BJ (cell line): ENCODE data around the gene MAN2B2. TPM values are rescaled to one million over a fixed set of nuclear protein-coding genes. Genes with fewer than 3 reads are reported as not detected.

Source experiments
- CTCF ChIA-PET: fragments of 350-600 bp; formaldehyde crosslinking; extraction: SDS; loops from one replicate; lab custom pipeline; 2021; ENCODE audit warnings: antibody characterized with exemption, inconsistent platforms; lab: Yijun Ruan, JAX
- POLR2A ChIA-PET: fragments of 300-600 bp; sonication (Branson Sonifier 250); formaldehyde crosslinking; extraction: SDS; loops from one replicate; lab custom pipeline; 2021; ENCODE audit warnings: antibody characterized with exemption; lab: Charles Lee
- DNase-seq: peaks from one replicate; pipeline ENCODE4 v3.0.0-alpha.2; 2011; ENCODE audit warnings: low read depth
- H3K27me3 ChIP-seq: 2 replicates; pipeline ENCODE4 v1.6.0; 2011; ENCODE audit warnings: low read length; ENCODE audit not compliant: control insufficient read depth, insufficient read depth
- H3K36me3 ChIP-seq: 2 replicates; pipeline ENCODE4 v1.5.1; 2011; ENCODE audit warnings: low read length; ENCODE audit not compliant: control insufficient read depth, insufficient read depth
- H3K4me3 ChIP-seq: 2 replicates; pipeline ENCODE4 v1.5.1; 2011; ENCODE audit warnings: low read depth, mild to moderate bottlenecking, control low read depth, low read length
- polyA plus RNA-seq: library from polyadenylated mRNA; depleted of rRNA; stranded (reverse); fragments of >200 nt; gene quantifications from 2 replicates; pipeline ENCODE4 v1.2.3, GENCODE V29; 2011
- TF ChIP-seq, protein P1 (sequence below): IDR thresholded peaks from 2 replicates; pipeline ENCODE4 v1.5.1; 2011; ENCODE audit warnings: low read depth, mild to moderate bottlenecking, control low read depth, inconsistent platforms, low read length, moderate library complexity; ENCODE audit not compliant: insufficient read depth

Gene MAN2B2
- polyA plus RNA-seq, 1 experiment, result 43.5 TPM

DNA sequence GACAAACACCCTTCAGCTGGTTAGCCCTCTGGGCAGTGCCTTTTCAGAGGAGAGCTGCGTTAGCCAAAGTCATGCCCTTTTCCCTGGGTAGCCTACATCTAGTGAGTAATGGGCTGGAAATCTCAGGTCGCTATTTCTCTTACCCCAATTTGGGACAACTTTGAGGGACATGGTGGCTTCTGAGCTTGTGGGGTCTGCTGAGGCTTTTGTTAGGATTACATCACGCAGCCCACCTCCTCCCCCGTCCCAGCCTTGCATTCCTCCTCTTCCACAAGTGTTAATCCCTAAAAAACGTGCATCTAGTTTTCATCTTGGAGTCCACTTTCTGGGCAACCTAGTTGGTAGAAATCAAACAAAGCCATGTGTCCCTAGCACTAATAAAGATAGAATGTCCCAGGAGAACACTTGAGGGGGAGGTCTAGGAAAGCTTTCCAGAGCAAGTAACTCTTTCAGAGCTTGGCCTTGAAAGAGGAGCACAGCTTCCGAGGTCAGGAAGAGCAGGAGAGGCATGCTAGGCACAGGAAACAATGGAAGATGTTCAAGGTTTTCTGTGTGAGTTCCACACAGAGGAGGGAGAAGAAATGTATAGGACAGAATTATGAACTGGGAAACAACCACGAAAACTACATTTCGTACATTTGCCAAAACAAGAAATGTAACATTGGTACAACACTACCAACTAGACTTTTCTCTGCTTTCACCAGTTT, 68.3 kb downstream of the MAN2B2 start:
- Histone ChIP-seq H3K4me3 (no peak overlapping the region), H3K27me3 (peaks cover 3% of the 10 kb centered on the region), H3K36me3 (0 out of 2 replicates have a peak, but pooled peaks cover 4% of the 10 kb centered on the region)
- ChIA-PET POLR2A (no interaction called here), CTCF (interaction anchor here (1.3 kb wide), 1 partner anchor 16 kb away, joined by 3 read pairs; no protein-coding TSS in a partner anchor)
- no peak for DNase-seq
- TF ChIP-seq, protein P1, sequence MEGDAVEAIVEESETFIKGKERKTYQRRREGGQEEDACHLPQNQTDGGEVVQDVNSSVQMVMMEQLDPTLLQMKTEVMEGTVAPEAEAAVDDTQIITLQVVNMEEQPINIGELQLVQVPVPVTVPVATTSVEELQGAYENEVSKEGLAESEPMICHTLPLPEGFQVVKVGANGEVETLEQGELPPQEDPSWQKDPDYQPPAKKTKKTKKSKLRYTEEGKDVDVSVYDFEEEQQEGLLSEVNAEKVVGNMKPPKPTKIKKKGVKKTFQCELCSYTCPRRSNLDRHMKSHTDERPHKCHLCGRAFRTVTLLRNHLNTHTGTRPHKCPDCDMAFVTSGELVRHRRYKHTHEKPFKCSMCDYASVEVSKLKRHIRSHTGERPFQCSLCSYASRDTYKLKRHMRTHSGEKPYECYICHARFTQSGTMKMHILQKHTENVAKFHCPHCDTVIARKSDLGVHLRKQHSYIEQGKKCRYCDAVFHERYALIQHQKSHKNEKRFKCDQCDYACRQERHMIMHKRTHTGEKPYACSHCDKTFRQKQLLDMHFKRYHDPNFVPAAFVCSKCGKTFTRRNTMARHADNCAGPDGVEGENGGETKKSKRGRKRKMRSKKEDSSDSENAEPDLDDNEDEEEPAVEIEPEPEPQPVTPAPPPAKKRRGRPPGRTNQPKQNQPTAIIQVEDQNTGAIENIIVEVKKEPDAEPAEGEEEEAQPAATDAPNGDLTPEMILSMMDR, result no peak

GRCh38 chr4:6644792-6645530, 70.0 kb downstream of the MAN2B2 start:
- TF ChIP-seq, protein P1, result no peak
- H3K27me3 ChIP-seq, result peaks cover 3% of the 10 kb centered on the region
- CTCF ChIA-PET, result interaction anchor here (1.0 kb wide), 1 partner anchor 36 kb away, joined by 3 read pairs; no protein-coding TSS in a partner anchor
- no peak overlapping the region for H3K4me3 ChIP-seq
- POLR2A ChIA-PET, result no interaction called here
- DNase-seq, result no peak
- 0 out of 2 replicates have a peak, but pooled peaks cover 4% of the 10 kb centered on the region for H3K36me3 ChIP-seq

GRCh38 chr4:6647169-6647568, 72.2 kb downstream of the MAN2B2 start:
- CTCF ChIA-PET, result interaction anchor here (1.0 to 1.2 kb wide), 2 partner anchors 9 to 16 kb away, joined by 3 to 5 read pairs; no protein-coding TSS in a partner anchor
- H3K27me3 ChIP-seq, result peaks cover 3% of the 10 kb centered on the region
- 0 out of 2 replicates have a peak, but pooled peaks cover 4% of the 10 kb centered on the region for H3K36me3 ChIP-seq
- POLR2A ChIA-PET, result no interaction called here
- TF ChIP-seq, protein P1, result no peak
- no peak for DNase-seq
- no peak overlapping the region for H3K4me3 ChIP-seq

DNA sequence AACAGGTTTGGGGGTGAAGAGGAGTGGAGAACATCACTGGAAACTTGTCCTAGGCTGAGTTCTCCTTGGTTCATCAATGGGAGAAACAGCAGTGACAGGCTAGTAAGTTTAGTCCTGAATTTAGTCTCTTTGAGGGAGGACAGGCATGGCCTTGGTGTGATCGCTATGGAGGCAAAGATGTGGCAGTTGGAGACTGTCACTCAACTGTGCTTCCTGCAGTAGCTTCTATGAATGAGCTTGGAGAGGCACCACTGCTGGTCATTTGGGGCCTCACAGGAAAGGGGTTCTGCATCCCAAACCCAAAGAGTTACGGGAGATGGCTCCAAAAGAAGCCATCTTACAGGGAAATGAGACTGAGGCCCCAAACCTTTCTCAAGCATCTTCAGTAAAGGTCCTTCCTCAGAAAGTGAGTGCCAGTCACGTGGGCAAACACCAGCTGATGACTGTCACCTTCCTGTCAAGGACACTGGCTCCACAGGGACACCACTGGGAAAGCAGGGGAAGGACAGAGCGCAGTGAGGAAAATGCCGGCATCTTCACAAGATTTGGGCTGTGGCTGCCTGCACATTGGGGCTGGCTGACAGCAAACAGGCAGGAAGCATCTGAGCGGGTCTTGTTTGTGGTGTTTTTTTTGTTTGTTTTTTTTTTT, 72.7 kb downstream of the MAN2B2 start:
- ChIA-PET CTCF (interaction anchor here (1.0 to 1.2 kb wide), 2 partner anchors 8 to 16 kb away, joined by 3 to 5 read pairs; no protein-coding TSS in a partner anchor), POLR2A (no interaction called here)
- no peak for DNase-seq
- peaks cover 3% of the 10 kb centered on the region for H3K27me3 ChIP-seq
- no peak overlapping the region for H3K4me3 ChIP-seq
- 0 out of 2 replicates have a peak, but pooled peaks cover 4% of the 10 kb centered on the region for H3K36me3 ChIP-seq
- TF ChIP-seq, protein P1, result no peak
